ENCODE results near the gene RNASEL.
"Not testable (repeated sequence)": the region's sequence is repeated elsewhere in the genome, so short reads cannot be mapped to it uniquely, and the experiment has no call there.

Gene RNASEL

GRCh38 chr1:182552527-182552926 lies 36.5 kb downstream of the RNASEL start:
- DNase-seq = no peak

GRCh38 chr1:182549811-182550210 lies 39.2 kb downstream of the RNASEL start:
- DNase-seq = no peak

GRCh38 chr1:182549346-182549745 lies 39.7 kb downstream of the RNASEL start:
- DNase-seq = no peak

GRCh38 chr1:182533896-182534295 lies 55.2 kb downstream of the RNASEL start:
- no peak for DNase-seq

- DNase-seq = not testable (repeated sequence)
Observed at GRCh38 chr1:182528206-182528605, 60.9 kb downstream of the RNASEL start.

GRCh38 chr1:182527680-182528079 lies 61.4 kb downstream of the RNASEL start:
- DNase-seq = no peak

GRCh38 chr1:182525342-182525741 lies 63.7 kb downstream of the RNASEL start:
- no peak for DNase-seq
